ENCODE data around the gene ELMOD1. TPM values are rescaled to one million over a fixed set of nuclear protein-coding genes. Genes with fewer than 3 reads are reported as not detected.

ELMOD1 gene
- total and polyA plus RNA-seq, 2 donors (not counting 3 experiments of a cell fraction or from before 2014, with no cell fraction given): 1.6 to 2.4 TPM

DNA sequence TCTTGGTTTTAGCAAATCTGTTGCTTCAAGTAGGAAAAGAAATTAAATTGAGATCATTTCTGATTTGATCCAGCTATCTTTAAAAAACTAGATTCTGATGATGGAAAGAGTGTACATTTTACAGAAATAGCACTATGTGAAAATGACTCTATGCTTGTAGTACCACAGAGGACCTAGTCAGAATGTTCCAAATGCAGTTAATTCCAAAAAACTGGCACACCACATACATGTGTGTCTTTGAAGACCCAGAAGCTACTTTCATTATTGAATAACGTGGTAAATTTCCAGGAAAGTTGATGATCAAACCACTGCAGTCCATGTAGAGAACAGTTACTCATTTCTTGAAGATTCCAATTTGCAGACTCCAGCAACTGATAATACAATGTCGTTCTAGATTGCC is 3.8 kb downstream of the ELMOD1 start:
- no peaks in the 10 kb centered on the region for H4K20me1 ChIP-seq (replicated peaks; ENCODE audit: control insufficient read depth, extremely low read depth, insufficient read depth, low read length)
- POLR2A ChIA-PET: no interaction called here
- no peak overlapping the region for H3K4me2 ChIP-seq (ENCODE audit: insufficient read depth, low read length)
- no peak for FAIRE-seq
- TF ChIP-seq, protein P1, sequence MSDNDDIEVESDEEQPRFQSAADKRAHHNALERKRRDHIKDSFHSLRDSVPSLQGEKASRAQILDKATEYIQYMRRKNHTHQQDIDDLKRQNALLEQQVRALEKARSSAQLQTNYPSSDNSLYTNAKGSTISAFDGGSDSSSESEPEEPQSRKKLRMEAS (IDR thresholded peaks at IDR 0.05; ENCODE audit: insufficient read depth, insufficient read length): no peak
- TF ChIP-seq POLR2AphosphoS5 (IDR thresholded peaks at IDR 0.05; ENCODE audit: insufficient read depth, low read depth, low read length) (no peak), FOS (IDR thresholded peaks at IDR 0.05; ENCODE audit: borderline replicate concordance, insufficient read depth, low read length) (no peak), POLR2A (IDR thresholded peaks at IDR 0.05; ENCODE audit: low read depth, low read length) (no peak), MYC (IDR thresholded peaks at IDR 0.05; ENCODE audit: low read depth, low read length) (no peak), GATA2 (IDR thresholded peaks at IDR 0.05; ENCODE audit: insufficient read depth, insufficient read length, low read depth, low read length) (no peak), JUN (IDR thresholded peaks at IDR 0.05; ENCODE audit: borderline replicate concordance, insufficient read depth, insufficient read length, low read depth) (no peak), EZH2 (IDR thresholded peaks at IDR 0.05; ENCODE audit: borderline replicate concordance, low read depth, low read length, severe bottlenecking) (no peak)
- TF ChIP-seq, protein P2, sequence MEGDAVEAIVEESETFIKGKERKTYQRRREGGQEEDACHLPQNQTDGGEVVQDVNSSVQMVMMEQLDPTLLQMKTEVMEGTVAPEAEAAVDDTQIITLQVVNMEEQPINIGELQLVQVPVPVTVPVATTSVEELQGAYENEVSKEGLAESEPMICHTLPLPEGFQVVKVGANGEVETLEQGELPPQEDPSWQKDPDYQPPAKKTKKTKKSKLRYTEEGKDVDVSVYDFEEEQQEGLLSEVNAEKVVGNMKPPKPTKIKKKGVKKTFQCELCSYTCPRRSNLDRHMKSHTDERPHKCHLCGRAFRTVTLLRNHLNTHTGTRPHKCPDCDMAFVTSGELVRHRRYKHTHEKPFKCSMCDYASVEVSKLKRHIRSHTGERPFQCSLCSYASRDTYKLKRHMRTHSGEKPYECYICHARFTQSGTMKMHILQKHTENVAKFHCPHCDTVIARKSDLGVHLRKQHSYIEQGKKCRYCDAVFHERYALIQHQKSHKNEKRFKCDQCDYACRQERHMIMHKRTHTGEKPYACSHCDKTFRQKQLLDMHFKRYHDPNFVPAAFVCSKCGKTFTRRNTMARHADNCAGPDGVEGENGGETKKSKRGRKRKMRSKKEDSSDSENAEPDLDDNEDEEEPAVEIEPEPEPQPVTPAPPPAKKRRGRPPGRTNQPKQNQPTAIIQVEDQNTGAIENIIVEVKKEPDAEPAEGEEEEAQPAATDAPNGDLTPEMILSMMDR (IDR thresholded peaks at IDR 0.05; ENCODE audit: extremely low read depth in 1 of 2, insufficient read depth in 1 of 2, low read depth in 1 of 2, low read length in 2 of 2): no peak
- DNase-seq (ENCODE audit: low read depth, low spot score): no peak
- no peak overlapping the region for H3K4me3 ChIP-seq (replicated peaks in 1 of 3; ENCODE audit: insufficient read depth in 1 of 3, low read depth in 1 of 3, low read length in 3 of 3)
- peaks cover 13 to 35% of the 10 kb centered on the region in 2 experiments for H3K27me3 ChIP-seq (ENCODE audit: control insufficient read depth in 2 of 2, insufficient read depth in 2 of 2, low read length in 2 of 2)
- no peaks in the 10 kb centered on the region for H3K79me2 ChIP-seq (ENCODE audit: control insufficient read depth, insufficient read depth, low read length)
- H3K9me1 ChIP-seq (replicated peaks; ENCODE audit: control insufficient read depth, extremely low read depth, insufficient read depth, low read length): no peaks in the 10 kb centered on the region
- intact Hi-C loops (cut with micrococcal nuclease) (loop anchor here (1.0 kb wide), 1 partner anchor 10 kb away; no protein-coding TSS in a partner anchor), dilution Hi-C loops (cut with MboI; ENCODE audit: extremely low pct_ligation_motif_present, low sequenced_read_pairs) (no loop called here)
- H3K27ac ChIP-seq (ENCODE audit: insufficient read depth, low read depth, low read length): no peak overlapping the region
- H3K36me3 ChIP-seq (ENCODE audit: control insufficient read depth in 2 of 2, extremely low read depth in 1 of 2, insufficient read depth in 2 of 2, low read length in 2 of 2): no peaks in the 10 kb centered on the region
- no peak overlapping the region for H3K9ac ChIP-seq (replicated peaks; ENCODE audit: extremely low read depth, insufficient read depth, low read length)
- no peak overlapping the region for H2AFZ ChIP-seq (ENCODE audit: low read depth, low read length)
- CTCF ChIA-PET: interaction anchor here (0.7 to 11.8 kb wide), 9 partner anchors 9 to 146 kb away, joined by 3 to 177 read pairs (median 4); no protein-coding TSS in a partner anchor
- H3K9me3 ChIP-seq (replicated peaks; ENCODE audit: control insufficient read depth, insufficient read depth, low read length): no peaks in the 10 kb centered on the region
- no TSS peak for BruUV-seq (replicated peaks)
- peaks cover 12% of the 10 kb centered on the region for H3K4me1 ChIP-seq (ENCODE audit: control insufficient read depth, extremely low read depth, insufficient read depth, low read length)

Data from endothelial cell of umbilical vein (primary cell).